ACC112 (cell line): ENCODE measurements around the gene OR5M8.

Experiments
- H2AFZ ChIP-seq: fragments of 200-600 bp; sonication (generic); one replicate; pipeline ENCODE4 v1.6.0; 2017; ENCODE audit warnings: antibody characterized with exemption, low read length; ENCODE audit not compliant: unreplicated experiment
- H3K27ac ChIP-seq: fragments of 200-600 bp; sonication (generic); 2 replicates; pipeline ENCODE4 v1.5.1; 2014; ENCODE audit warnings: low read depth, mild to moderate bottlenecking, antibody characterized with exemption, low read length, moderate library complexity
- H3K27me3 ChIP-seq: fragments of 200-600 bp; sonication (generic); 2 replicates; pipeline ENCODE4 v1.6.1; 2014; ENCODE audit warnings: mild to moderate bottlenecking, antibody characterized with exemption, low read length, moderate library complexity, mixed read lengths; ENCODE audit not compliant: insufficient read depth
- H3K36me3 ChIP-seq: fragments of 200-600 bp; sonication (generic); 2 replicates; pipeline ENCODE4 v1.6.1; 2016; ENCODE audit warnings: mild to moderate bottlenecking, antibody characterized with exemption, low read length, moderate library complexity, mixed read lengths; ENCODE audit not compliant: insufficient read depth
- H3K4me1 ChIP-seq: fragments of 200-600 bp; sonication (generic); one replicate; pipeline ENCODE4 v1.6.1; 2016; ENCODE audit warnings: low read length, mixed read lengths; ENCODE audit not compliant: insufficient read depth, unreplicated experiment, control insufficient read depth
- H3K4me3 ChIP-seq: fragments of 200-600 bp; sonication (generic); 2 replicates; pipeline ENCODE4 v1.5.1; 2014; ENCODE audit warnings: mild to moderate bottlenecking, low read depth, low read length
- H3K79me2 ChIP-seq: fragments of 200-600 bp; sonication (generic); one replicate; pipeline ENCODE4 v1.6.0; 2016; ENCODE audit warnings: low read length; ENCODE audit not compliant: control insufficient read depth, unreplicated experiment, insufficient read depth

The OR5M8 gene

DNA sequence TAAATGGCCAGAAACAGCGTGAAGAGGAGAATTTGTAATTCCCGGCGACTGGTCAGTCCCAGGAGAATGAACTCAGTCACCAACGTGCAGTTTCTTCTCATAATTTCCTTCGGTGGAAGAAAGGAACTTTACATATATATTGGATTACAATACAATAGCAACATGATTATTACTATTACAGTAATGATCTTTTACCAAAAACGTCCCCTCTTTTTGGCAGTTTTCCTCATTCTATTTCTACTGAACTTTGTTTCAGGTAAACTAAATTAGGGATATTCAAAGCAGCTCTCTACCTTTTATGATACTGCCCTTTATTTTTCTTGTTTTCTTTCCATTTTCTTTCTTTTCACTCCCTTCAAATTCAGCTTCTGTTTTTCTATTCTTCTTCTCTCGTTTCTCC, at the start of gene OR5M8:
Gene OR5M8, minus strand, starts transcription at position 101 of the 400 bp plus-strand sequence. Its CDS starts 0 bp downstream, at position 101.
- Histone ChIP-seq H3K79me2 (no peaks in the 10 kb centered on the region), H3K27me3 (no peaks in the 10 kb centered on the region), H3K27ac (no peak within 1 kb of the TSS), H3K4me3 (no peak within 1 kb of the TSS), H3K4me1 (no peaks in the 10 kb centered on the region), H2AFZ (no peak within 1 kb of the TSS), H3K36me3 (no peaks in the 10 kb centered on the region)

DNA sequence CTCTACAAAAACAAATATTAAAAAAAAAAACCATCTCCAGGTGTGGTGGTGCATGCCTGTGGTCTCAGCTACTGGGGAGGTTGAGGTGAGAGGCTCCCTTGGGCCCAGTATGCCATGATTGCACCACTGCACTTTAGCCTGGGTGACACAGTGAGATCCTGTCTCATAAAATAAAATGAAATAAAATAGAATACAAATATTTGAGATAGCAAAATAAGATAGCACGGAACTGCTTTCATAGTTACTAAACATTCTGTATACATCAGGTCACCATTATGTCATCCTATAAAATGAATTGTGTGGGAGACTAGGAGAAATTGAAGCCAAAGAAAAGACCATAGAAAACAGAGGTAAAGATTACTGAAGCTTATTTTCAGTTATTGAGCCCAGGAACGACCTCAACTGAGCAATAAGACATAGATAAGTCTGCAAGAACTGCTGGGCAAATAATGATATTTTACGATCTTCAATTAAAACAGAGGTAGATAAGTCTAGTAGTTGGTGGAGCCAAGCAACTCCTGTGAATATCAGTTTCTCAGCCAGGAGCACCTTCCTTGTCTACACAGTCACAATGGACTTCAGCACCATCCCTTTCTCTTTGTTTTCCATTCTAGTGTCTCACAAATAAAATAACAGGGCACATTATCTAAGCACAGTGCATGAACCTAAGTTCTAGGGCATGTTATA, 42.0 kb upstream of the OR5M8 start:
- Histone ChIP-seq H3K36me3 (no peaks in the 10 kb centered on the region), H3K4me3 (no peak overlapping the region), H3K79me2 (no peaks in the 10 kb centered on the region), H3K27me3 (no peaks in the 10 kb centered on the region), H2AFZ (no peak overlapping the region), H3K27ac (no peak overlapping the region), H3K4me1 (no peaks in the 10 kb centered on the region)

DNA sequence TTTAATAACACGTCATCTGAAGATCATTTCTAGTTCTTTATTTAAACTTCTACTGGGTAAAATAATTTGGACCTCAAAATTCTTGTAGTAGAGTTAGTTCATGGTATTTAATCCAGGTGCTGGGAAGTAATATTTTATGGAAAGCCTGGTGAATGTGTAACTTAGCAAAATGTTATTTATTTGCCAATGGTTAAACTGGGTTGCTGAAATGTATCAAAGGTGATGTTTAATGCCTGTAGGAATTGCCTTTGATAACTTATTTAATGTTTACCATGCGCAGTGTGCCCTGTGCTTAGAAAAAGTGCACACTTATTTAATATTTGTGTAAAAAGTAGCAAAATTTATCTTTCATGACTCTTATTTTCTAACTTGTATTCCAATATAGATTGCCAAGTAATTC, 40.7 kb upstream of the OR5M8 start:
- H3K4me1 ChIP-seq = no peaks in the 10 kb centered on the region
- H3K79me2 ChIP-seq = no peaks in the 10 kb centered on the region
- H3K27me3 ChIP-seq = no peaks in the 10 kb centered on the region
- H3K36me3 ChIP-seq = no peaks in the 10 kb centered on the region
- H2AFZ ChIP-seq = no peak overlapping the region
- H3K4me3 ChIP-seq = no peak overlapping the region
- no peak overlapping the region for H3K27ac ChIP-seq

DNA sequence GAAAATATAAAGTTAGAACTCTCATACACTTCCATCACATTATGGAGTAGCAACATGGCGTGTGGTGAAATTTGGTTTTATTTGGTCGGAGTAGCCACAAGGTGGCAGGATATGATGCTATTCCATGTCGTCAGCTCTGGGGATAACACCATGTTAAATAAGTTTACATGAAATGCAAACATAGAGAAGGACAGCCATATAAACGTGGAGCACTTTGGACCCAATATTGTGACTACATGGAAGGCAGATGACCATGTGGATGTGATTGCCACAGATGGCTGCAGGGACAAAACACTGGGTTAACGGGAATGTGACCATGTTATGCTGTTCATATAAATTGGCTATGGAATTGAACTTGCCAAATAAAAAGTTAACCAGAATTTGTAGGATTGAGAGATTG, 30.8 kb upstream of the OR5M8 start:
- no peak overlapping the region for H2AFZ ChIP-seq

DNA sequence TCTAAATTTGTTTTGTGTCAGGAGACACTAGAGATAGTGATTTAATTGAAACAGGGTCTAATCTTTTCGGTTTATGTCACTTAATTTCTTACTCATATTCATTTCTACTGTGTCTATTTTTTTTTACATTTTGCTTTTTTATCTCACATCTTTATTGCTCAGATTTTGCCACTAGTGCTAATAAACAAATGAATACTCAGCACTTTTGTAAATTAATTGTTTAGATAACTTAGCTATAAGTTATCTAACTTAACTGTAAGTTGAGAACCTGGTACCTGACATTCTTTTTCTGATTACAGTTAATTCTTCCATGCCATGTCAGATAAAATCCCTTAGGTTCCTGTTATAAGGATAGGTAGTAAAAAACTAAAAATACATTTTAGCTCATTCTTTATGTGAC, 22.1 kb upstream of the OR5M8 start:
- Histone ChIP-seq H3K36me3 (no peaks in the 10 kb centered on the region), H3K79me2 (no peaks in the 10 kb centered on the region), H3K27ac (no peak overlapping the region), H3K4me1 (no peaks in the 10 kb centered on the region), H3K4me3 (no peak overlapping the region), H2AFZ (no peak overlapping the region), H3K27me3 (no peaks in the 10 kb centered on the region)

More for the DNA sequence above, 30.8 kb upstream of the OR5M8 start:
- Histone ChIP-seq H3K27ac (no peak overlapping the region), H3K79me2 (no peaks in the 10 kb centered on the region), H3K36me3 (no peaks in the 10 kb centered on the region), H3K4me3 (no peak overlapping the region), H3K4me1 (no peaks in the 10 kb centered on the region), H3K27me3 (no peaks in the 10 kb centered on the region)

DNA sequence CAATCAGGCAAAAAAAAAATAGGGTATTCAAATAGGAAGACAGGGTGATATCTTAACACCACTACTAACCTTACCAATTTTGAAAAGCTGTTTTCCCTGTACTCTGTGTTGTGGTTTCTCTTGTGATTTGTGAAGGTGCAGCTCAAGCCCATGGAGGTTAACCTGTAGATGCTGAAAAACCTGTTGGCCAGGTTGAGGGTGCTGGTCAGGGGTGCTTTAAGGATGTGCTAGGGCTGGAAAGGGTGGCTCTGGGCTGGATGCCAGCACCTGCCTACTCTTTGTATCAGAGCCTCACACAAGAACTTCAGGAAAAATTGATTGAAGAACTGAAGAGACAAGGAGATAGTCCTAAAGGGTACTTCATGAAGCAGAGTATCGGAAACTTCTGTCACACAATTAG, 18.3 kb upstream of the OR5M8 start:
- Histone ChIP-seq H3K27me3 (no peaks in the 10 kb centered on the region), H3K27ac (no peak overlapping the region), H3K79me2 (no peaks in the 10 kb centered on the region), H3K4me3 (no peak overlapping the region), H3K4me1 (no peaks in the 10 kb centered on the region), H2AFZ (no peak overlapping the region), H3K36me3 (no peaks in the 10 kb centered on the region)

DNA sequence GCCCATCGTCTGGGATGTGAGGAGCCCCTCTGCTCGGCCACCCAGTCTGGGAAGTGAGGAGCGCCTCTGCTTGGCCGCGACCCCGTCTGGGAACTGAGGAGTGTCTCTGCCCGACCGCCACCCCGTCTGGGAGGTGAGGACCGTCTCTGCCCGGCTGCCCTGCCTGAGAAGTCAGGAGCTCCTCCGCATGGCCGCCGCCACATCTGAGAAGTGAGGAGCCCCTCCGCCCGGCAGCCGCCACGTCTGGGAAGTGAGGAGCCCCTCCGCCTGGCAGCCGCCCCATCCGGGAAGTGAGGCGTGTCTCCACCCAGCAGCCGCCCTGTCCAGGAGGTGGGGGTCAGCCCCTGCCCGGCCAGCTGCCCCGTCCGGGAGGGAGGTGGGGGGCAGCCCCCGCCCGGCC, 5.8 kb upstream of the OR5M8 start:
- Histone ChIP-seq H3K27ac (no peak overlapping the region), H3K4me1 (no peaks in the 10 kb centered on the region), H3K27me3 (no peaks in the 10 kb centered on the region), H3K79me2 (no peaks in the 10 kb centered on the region), H2AFZ (no peak overlapping the region), H3K4me3 (no peak overlapping the region), H3K36me3 (no peaks in the 10 kb centered on the region)

DNA sequence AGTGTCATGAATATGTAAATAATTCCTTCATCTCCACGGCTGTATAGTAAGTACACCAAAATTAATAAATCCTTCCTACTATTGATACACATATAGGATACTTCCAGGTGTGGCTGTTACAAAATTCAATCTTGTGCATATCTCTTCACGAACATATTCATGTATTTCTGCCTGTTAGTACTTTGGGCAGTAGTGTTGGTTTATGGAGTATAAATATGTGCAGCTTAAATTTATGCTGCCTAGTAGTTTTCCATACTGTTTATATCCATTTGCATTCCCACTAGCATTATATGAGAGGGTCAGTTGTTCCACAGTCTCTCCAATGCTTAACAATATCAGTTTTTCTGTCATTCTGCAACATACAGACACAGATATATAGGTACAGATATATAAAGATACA, 3.9 kb upstream of the OR5M8 start:
- Histone ChIP-seq H3K79me2 (no peaks in the 10 kb centered on the region), H3K4me1 (no peaks in the 10 kb centered on the region), H3K4me3 (no peak overlapping the region), H3K27ac (no peak overlapping the region), H3K27me3 (no peaks in the 10 kb centered on the region), H3K36me3 (no peaks in the 10 kb centered on the region), H2AFZ (no peak overlapping the region)

DNA sequence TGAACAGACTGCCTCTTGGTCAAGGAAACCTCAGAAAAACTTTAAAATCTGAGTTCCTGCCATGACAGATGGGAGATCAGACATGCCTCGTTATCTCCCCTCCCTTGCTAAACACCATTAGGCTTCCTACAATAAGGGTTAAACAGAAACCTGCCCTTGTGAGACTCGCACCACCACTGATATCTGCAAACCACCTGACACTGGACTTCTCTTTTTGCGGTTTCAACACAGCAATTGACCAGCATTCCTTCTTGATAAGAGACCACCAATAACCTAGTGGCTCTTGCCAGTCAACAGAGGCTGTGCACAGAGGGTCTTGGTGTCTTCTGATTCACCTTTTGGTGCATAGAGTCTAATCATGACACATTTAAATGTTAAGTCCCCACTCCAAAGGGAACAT, 4.4 kb downstream of the OR5M8 start:
- Histone ChIP-seq H3K4me1 (no peaks in the 10 kb centered on the region), H3K4me3 (no peak overlapping the region), H3K27me3 (no peaks in the 10 kb centered on the region), H3K36me3 (no peaks in the 10 kb centered on the region), H2AFZ (no peak overlapping the region), H3K27ac (no peak overlapping the region), H3K79me2 (no peaks in the 10 kb centered on the region)

DNA sequence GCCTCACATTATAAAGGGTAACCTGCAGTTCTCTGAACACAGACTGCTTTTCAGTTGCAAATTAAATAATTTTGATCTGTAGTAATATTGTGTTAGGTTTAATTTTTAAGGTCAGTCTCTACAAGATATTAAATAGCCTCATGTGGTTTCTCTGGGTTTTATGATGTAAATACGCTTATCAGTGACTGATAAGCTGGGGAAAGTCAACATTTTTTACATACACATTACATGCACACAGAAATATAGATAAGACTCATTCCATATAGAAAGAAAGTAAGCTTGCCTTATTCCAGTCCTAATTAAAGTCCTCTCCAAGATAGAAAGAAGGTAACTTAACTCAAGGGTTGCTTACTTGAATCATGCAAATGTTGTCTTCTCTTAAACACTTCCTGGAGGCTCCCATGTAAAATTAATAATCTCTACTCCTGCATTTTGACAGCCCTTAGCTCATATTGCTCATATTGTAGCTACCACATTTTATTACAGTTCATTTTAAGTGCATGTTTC, 16.4 kb downstream of the OR5M8 start:
- H3K27me3 ChIP-seq = no peaks in the 10 kb centered on the region
- H3K79me2 ChIP-seq = no peaks in the 10 kb centered on the region
- H3K4me3 ChIP-seq = no peak overlapping the region
- no peak overlapping the region for H2AFZ ChIP-seq
- no peaks in the 10 kb centered on the region for H3K4me1 ChIP-seq
- H3K27ac ChIP-seq = no peak overlapping the region
- no peaks in the 10 kb centered on the region for H3K36me3 ChIP-seq

DNA sequence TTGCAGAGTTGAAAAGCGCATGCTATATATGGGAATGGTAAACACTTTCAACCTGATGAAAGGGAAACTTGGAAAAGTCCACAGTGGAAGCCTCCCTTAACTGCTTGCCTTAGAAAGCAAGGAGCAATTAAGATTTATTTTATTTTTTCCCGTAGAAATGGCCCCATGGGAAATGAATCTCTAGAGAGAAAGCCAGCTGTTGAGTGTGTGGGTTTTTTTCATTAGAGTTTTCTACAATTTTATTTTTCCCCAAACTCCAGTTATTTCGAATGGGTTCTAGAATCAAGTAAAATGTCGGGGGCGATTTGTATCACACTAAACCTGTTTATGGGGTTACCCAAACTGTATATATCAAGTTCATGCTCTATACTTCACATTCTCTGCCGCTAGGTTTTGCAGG, 17.9 kb downstream of the OR5M8 start, which contains the start of gene OR5M3:
Gene OR5M3, minus strand, starts transcription at position 101 of the 400 bp plus-strand sequence. CDS start 2,855 bp downstream, outside the sequence.
- no peaks in the 10 kb centered on the region for H3K79me2 ChIP-seq
- no peaks in the 10 kb centered on the region for H3K36me3 ChIP-seq
- no peaks in the 10 kb centered on the region for H3K4me1 ChIP-seq
- no peaks in the 10 kb centered on the region for H3K27me3 ChIP-seq
- H3K27ac ChIP-seq = no peak within 1 kb of the TSS
- H3K4me3 ChIP-seq = no peak within 1 kb of the TSS
- H2AFZ ChIP-seq = no peak within 1 kb of the TSS
